ENCODE data around the gene ATN1.

GRCh38 chr12:6941782-6942181 is 14.0 kb downstream of the ATN1 start:
- no peak for TF ChIP-seq NFIC (IDR thresholded peaks at IDR 0.05)
- no peak for TF ChIP-seq MAX (IDR thresholded peaks at IDR 0.05)
